Left lobe of liver (tissue), 2 donors: ENCODE results near the gene RGS6. TPM values are rescaled to one million over a fixed set of nuclear protein-coding genes. Genes with fewer than 3 reads are reported as not detected.
"Not testable (repeated sequence)": the region's sequence is repeated elsewhere in the genome, so short reads cannot be mapped to it uniquely, and the experiment has no call there.

Experiments
- ATAC-seq: fragments of 200-7000 bp; cut with Tn5 transposase; one replicate; pipeline ENCODE4 v1.9.1; 2020; ENCODE audit warnings: mild to moderate bottlenecking, moderate library complexity
- DNase-seq: peaks from one replicate; pipeline ENCODE4 v3.0.0-alpha.2; 2020; ENCODE audit warnings: low spot score
- total RNA-seq: library from RNA; stranded (reverse); gene quantifications from one replicate; pipeline ENCODE4 v1.2.1, GENCODE V29; 2021
- donor health status: DM: no; HTN: no; CAD: no; lungs with moderate emphysema.
- donor health status: DM: no; HTN: yes; CAD: no.

RGS6 gene
- total RNA-seq: not detected

DNA sequence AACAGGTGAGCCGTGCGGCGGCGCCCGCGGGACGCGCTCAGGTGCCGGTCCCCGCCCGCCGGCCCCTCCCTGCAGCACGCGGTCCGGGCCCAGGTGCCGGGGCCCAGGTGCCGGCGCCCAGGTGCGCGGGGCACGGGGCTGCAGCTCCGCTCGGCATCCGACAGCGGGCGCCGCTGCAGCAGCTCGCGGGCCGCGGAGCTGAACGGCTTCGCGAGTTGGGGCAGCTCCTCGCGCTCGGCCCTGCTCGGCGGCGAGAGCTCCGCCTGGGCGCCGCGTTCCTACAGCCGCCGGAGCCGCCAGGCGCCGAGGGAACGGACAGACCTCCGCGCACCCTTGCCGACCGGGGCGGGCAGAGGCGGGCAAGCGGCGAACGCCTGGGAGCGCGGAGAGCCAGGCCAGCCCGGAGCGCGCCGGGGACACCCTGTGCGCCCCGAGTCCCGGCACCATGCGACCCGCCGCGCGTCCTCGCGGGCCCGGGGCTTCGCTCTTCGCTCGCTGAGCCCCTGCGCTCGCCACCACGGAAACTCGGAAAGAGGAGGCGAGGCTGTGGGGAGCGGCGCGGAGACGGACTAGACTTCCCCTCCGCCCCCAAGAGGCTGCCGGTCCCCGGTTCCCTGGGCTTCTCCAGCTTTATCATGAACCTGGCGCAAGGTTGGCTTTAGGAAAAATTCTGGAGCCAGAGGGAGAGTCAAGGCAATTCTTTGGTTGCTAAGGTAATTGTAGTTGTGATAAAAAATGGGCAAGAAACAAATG, at the start of gene RGS6:
Gene RGS6, plus strand, starts transcription at position 201 of the 753 bp plus-strand sequence.
- peak; percentile 85 for ATAC-seq

DNA sequence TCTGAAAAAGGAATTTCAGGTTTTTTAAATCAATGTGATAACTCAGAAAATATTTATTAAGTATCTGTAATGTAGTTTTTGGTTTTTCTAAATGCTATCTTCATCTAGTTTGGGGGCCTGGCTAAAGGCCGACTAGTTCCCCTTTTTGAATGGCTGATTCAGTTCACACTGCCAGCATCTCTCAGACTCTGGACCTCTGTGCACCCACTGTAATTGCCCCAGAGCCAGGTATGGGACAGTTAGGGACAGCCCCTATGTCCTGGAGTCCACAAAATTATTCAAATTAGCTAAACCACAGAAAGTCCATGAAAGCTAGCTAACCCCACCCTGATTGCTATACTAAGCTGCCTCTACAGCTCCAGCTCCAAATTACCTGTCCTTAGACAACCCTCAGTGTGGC, 49.1 kb upstream of the RGS6 start:
- ATAC-seq: no peak
- DNase-seq: no peak

More for the DNA sequence above, at the start of gene RGS6:
- DNase-seq: no peak

DNA sequence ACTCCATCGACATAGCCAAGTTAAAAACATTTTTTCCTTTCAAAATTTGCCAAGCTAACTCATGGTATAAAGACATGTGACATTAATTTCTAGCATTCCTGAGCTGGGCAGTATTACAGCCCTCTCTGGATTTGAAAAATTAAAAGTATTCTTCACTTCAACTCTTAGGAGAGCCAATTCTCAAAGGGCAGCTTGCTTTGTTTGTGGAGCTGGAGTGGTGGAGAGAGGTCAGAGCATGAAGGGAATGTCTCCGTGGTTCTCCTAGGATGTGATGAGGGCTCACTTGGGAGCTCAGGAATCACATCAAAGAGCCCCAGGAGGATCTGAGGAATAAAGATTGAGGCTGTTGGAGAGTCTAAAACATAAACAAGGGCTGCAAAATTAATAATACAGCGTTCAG, 46.9 kb upstream of the RGS6 start:
- DNase-seq (no peak), ATAC-seq (no peak)

DNA sequence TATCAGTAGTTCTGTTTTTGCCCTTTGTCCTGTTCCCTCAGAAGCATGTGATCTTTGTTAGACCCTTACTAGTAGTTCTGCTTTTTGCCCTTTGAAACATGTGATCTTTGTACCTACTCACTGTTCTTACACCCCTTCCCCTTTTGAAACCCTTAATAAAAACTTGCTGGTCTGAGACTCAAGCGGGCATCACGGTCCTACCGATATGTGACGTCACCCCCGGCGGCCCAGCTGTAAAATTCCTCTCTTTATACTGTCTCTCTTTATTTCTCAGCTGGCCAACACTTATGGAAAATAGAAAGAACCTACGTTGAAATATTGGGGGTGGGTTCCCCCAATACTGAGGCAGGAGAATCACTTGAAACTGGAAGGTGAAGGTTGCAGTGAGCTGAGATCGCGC, 44.4 kb upstream of the RGS6 start:
- not testable (repeated sequence) for DNase-seq, ATAC-seq

DNA sequence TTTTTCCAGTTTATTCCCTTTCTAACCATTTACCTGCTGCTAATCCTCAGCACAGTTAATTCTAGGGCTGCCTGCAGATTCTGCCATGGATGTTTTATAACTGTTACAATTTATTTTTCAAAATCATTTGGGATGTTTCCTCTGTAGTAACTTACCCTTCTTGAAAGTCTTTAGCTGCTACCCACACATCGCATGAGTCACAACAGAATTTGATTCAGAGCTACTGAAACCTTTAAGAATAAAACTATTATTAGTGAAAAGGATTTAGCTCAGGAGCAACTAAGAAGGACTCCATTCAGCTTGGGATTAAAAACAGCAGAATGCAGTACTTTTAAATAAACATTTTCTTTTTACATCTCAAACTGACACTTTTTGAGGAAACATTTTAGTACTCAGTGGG, 41.7 kb upstream of the RGS6 start:
- DNase-seq: no peak
- ATAC-seq: no peak

DNA sequence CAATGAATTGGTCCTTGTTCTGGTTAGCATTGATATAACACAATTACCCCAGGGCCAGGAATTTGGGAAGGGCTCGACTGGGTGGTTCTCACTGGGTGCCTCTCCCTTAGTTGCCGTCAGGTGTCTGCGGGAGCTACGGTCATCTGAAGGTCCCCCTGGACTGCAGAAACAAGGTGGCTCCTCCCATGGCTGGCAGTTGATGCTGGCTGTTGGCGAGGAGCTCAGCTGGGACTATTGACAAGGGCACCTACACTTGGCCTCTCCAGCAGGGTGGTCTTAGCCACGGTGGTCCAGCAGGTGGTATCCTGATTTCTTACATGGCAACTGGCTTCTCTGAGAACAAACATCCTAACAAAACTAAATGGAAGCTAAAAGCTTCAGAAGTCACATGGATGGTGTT, 41.0 kb upstream of the RGS6 start:
- DNase-seq: no peak
- no peak for ATAC-seq

DNA sequence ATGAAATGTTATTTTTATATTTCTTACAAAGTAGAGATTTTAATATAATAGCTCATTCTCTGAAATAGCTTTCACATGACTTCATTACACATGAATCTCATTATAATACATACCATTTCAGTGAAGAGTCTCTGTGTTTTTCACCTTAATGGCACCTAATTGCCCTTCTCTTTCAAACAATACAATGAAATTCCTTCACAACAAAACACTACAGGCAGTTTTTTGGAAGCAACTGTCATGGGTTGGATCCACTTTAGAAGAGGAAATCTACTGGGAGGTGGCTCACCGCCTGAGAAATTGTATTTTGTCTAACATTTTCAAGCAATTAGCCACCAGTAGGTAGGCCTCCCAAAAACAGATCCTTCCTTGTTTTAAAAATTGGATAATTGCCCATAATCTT, 40.3 kb upstream of the RGS6 start:
- DNase-seq: no peak
- no peak for ATAC-seq

DNA sequence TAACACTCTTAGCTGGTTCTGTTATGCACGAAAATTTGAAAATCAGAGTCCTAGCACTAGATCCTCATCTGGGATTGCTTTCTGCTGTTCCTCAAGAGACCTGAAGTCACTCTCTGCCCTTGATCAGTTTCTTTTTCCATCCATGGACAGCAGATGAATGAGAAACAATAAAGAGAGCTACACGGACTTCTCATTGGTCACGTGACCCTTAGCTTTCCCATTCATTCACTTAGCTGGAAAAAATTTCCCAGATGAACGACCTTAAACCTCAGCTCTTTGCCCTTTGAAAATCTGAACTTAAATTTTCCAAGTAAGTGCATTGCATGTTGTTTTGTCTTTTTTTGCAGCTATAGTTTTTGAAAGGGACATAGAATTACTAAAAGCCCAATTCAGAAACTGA, 27.2 kb upstream of the RGS6 start:
- DNase-seq (no peak), ATAC-seq (no peak)

DNA sequence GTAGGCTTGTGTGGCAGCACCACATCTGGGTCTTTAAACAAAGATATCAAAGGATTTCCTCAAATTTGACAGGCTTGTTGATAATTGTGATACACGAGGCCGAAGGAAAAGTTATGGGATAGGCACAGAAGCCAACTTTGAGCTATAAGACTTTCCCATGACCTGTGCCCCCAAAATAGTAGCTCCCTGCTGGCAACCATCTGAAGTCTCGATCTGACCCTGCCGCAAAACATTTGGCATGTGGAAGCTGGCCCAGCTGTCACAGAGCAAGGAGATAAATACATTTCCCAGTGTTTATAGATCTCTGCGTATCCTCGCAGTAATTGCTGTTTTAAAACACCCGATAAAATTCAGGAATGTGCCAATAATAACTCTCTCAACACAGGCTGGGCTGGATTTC, 26.4 kb upstream of the RGS6 start:
- DNase-seq (no peak), ATAC-seq (no peak)

DNA sequence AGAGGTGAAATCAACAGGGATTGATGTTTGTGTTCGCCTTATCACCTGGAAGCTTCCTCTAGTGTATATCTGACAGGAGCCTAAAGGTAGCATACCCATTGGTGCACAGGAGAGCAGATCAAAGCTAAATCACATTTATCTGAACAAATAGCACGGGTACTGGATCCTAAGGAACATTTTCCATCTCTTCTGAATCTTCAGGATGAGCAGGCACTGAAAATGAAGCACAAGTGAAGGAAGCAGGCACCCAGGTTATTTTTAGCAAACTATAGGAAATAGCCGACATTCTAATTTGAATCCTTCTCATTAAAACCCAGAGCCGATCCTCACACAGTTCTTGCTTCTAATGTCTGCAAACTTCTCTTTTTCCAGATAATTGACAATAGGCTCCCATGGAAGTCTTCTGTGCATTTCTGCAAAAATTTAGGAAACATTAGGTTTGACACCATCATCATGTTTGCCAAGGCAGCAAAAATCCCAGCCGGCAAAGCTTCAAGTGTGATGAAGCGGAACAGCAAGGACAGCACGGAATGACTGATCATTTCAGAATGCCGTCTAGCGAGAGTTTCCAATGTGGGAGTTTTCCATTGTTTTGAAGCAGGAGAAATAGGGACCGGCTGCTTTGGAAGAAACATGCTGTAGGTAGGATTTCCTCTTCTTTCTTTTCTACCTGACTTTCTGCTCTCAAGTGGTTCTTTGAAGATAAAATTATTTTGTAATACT, 24.3 kb upstream of the RGS6 start:
- ATAC-seq (no peak), DNase-seq (no peak)

DNA sequence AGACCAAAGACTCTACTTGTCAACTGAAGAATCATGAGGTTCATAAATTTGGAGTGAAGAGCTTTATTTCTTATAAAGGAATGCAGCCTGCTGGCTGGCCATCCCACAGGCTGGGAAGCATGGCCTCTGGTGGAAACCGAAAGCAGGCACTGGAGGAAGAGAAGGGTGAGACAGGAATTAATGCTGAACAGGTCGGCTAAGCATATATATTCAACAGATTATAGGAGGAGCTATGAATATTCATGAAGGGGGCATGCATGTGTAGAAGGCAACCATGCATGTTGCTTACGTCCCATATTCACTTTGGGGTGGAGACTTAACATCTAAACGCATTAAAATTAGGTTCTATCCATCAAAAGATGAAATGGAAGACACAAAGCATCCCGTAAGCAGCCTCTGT, 20.6 kb upstream of the RGS6 start:
- DNase-seq (no peak), ATAC-seq (no peak)

DNA sequence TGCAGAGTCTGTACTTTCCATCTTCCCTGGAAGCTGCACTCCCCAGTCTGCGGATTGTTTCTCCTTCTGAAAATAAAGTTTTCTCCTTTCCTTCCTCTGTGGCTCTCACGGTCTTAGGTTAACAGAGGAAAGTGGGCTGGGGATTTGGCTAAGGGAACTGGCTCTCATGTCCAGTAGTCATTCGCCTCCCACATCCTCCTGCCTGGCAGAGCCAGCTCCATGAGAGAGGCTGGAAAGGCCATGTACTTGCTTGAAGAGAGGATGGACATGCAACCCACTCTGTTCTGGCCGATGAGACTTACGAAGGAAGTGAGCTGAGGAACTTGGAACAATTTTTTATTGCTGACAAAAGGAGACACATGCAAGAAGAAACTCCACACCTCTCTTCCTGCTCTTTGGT, 18.9 kb upstream of the RGS6 start:
- DNase-seq (no peak), ATAC-seq (no peak)

DNA sequence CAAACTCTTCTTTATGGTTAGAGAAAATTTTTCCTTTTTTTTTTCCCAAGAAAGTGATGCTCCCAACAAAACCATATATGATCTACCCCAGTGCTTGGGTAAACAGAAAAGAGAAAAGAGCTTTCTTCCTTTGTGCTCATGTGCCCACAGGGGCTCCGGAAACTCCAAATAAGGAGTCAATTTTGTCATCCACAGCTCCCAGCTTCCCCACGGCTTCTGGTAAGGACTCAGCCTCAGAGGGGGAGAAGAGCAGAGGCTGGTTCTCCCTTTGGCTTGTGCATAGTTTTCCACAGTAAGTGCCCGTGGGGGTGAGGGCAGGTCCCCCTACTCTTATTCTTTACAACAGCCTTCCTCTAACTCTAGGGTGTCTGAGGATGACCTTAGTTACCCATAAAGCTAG, 13.3 kb upstream of the RGS6 start:
- no peak for ATAC-seq
- DNase-seq: no peak

DNA sequence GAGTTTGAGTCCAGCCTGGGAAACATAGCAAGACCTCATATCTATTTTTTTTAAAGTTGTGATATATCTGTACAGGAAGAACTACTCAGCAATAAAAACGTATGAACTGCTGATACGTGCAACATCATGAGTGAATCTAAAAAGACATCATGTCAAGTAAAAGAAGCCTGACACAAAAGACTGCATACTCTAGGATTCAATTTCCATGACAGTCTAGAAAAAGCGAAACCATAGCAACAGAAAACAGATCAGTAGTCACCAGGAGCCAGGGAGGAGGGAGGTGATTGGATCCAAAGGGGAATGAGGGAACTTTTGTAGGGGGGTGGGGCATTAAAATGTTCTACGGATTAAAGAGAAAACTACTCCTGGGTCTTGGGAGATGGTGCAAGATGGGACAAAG, 8.7 kb upstream of the RGS6 start:
- no peak for ATAC-seq
- no peak for DNase-seq

DNA sequence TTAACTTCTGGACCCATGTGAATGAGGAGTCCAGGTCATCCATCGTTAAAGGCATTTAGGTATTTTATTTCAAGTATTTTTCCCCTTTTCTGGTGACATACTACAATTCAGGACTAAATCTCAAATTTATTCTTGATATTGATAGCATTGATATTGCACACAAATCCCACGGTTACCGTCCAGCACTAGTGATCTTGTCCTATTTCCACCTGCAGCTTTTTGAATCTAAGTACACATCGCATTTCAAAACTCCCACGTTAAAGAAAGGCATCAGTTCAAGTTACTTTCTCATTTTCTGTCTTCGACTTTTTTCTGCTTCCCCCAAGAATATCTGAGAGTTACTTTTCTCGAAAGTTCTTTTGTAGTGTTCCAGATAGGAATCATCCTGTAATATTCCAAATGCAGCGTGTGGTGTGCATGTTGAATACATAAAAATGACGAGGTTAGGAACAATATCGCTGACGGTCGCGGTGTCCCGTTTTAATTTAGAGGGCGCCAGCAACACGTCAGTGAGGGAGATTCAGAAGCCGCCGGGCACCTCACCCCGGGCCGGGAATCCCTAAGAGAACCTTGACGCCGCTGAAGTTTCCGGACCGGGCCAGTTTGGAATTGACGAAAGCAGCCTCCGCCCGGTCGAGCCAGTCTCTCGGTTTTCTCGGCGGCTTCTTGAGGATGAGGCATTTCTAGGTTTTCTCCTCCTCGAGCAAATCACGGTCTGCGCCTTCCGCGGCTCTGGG, 569 bp upstream of the RGS6 start:
- no peak for ATAC-seq
- no peak for DNase-seq

DNA sequence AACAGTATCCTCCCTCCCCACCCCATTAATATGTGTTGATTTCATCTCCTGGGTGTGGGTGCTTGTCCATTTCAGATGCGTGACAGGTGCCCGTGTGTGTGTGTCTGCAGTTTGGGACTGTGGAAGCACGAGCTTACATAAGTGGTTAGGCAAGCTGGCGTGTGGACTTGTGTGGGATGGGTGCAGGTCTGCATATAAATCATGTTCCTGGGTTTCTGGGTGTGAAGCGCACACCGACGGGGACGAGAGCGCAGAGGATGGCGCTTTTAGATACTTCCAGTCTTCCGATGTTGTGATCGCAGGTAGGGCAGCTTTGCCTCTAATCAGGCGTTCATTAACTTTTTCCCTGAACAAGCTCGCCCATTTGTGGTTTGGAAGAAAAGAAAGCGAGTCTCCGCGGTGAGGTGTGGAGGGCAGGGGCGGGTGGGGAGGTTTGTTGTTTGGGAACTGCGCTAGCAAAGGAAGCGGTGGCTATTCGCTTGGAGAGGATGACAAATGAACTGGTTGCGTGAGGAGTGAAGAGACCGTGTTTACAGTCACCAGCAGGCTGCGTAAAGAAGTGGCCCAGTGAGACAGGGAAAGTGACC, 865 bp downstream of the RGS6 start:
- ATAC-seq (no peak), DNase-seq (no peak)

DNA sequence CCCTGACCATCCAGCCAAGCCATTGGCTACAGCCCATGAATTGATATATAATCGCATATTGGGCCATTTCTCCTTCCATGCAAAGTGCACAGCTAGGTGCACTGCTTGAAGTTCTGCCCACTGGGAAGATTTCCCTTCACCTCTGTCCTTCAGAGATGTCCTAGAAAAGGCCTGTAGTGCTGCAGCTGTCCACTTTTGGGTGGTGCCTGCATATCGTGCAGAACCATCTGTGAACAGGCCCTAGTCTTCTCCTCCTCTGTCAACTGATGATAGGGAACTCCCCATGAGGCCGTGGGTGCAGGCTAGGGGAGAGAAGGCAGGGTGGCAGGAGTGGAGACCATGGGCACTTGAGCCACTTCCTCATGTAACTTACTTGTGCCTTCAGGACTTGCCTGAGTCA, 6.0 kb downstream of the RGS6 start:
- not testable (repeated sequence) for ATAC-seq, DNase-seq

DNA sequence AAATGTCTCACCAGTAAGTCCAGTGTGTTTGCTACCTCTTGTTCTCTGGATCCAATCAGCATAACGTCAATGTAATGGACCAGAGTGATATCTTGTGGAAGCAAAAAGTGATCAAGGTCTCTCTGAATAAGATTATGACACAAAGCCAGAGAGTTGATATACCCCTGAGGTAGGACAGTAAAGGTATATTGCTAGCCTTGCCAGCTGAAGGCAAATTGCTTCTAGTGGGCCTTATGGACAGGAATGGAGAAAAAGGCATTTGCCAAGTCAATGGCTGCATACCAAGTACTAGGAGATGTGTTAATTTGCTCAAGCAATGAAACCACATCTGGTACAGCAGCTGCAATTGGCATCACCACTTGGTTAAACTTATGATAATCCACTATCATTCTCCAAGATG, 7.1 kb downstream of the RGS6 start:
- ATAC-seq: not testable (repeated sequence)

DNA sequence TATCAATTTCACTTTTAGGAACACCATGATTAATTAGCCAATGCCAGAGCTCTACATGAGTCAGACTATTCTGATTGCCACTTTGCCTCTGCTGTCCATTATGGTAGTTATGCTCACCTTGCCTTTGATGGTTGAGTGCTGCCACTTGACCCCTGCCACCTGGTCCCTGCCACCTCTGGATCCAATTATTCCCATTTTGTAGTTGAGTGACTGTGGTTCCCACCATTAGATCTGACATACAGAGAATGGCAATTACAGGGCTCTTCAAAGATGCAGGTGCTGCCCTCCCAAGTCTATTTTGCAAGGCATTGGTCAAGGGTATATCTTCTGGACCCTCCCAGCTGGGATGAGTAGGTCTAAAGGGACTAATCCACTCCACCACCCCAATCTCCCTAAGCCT, 8.3 kb downstream of the RGS6 start:
- DNase-seq, ATAC-seq: not testable (repeated sequence)

More for the DNA sequence above, 7.1 kb downstream of the RGS6 start:
- DNase-seq: not testable (repeated sequence)

DNA sequence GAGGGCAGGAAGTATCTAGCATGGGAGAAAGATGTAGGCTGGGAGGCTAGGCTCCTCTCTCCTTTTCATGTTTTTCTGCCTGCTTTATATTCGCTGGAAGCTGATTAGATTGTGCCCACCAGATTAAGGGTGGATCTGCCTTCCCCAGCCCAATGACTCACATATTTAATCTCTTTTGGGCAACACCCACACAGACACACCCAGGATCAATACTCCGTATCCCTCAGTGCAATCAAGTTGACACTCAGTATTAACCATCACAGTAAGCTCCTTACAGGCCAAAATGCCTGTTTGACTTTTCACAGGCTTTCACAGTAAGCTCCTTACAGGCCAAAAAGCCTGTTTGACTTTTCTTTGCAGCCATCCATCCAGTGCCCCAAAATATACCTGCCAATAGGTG, 9.4 kb downstream of the RGS6 start:
- not testable (repeated sequence) for DNase-seq, ATAC-seq

DNA sequence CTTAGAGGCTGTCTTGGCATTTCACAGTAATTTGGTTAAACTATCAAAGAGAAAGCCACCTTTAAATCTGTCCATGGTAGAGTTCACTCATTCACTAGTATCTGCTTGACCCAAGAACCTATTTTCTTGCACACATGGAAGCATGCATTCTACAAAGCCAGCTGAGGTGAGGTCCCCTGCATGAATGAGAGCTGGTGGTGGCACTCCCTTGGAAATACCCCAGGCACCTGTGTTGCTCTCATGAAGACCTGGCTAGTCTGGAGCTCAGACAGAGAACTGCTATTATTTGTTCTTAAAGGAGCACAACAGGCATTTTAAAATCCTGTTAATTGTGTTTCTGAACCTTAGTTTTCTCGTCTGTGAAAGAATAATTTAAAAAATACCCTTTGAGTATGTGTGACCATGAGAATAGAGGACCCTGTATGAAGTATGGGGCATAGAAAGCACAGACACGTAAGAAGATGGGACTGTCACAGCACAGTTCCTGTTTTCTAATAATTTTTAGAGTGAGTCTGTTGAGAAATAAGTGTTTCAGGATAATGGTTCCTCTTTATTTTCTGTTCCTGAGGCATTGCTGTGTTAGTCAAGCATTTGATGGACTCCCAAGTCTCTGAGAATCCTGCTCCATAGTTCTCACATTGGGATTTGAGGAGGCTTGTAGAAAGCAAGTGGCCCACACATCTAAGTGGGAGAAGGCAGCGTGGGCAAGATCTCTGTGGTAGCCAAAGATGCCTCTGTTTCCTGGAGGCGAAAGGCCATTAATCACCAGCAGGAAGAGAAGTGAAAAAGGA, 10.9 kb downstream of the RGS6 start:
- DNase-seq: no peak
- ATAC-seq: no peak
